Keratinocyte (primary cell): Measurements from ENCODE around the gene SMIM22.

ENCODE experiments used
- CTCF ChIP-seq, 3 experiments: IDR thresholded peaks in 1 of 3; conservative IDR thresholded peaks in 1 of 3; optimal IDR thresholded peaks in 1 of 3; 2 replicates in 2 of 3; 3 replicates in 1 of 3; pipeline versions ENCODE3 to v1.5.1; 2011; ENCODE audit warnings: low read length in 3 of 3, mild to moderate bottlenecking in 3 of 3, moderate library complexity in 2 of 3, control low read depth in 1 of 3, inconsistent platforms in 1 of 3; ENCODE audit not compliant: insufficient read depth in 2 of 3; ENCODE audit errors: extremely low read depth in 1 of 3
- EZH2 ChIP-seq: IDR thresholded peaks from one replicate; pipeline ENCODE4 v1.6.1; 2012; ENCODE audit warnings: inconsistent platforms, mild to moderate bottlenecking, low read length, moderate library complexity

GRCh38 chr16:4783251-4783950 is 11.8 kb upstream of the SMIM22 start:
- TF ChIP-seq CTCF (optimal IDR thresholded peaks at IDR 0.05 in 1 of 3, IDR thresholded peaks at IDR 0.05 in 1 of 3, conservative IDR thresholded peaks at IDR 0.05 in 1 of 3; ENCODE audit: extremely low read depth in 1 of 3, insufficient read depth in 2 of 3, low read length in 3 of 3) (no peak), EZH2 (no peak)
